Activated CD8-positive, alpha-beta T cell treated with anti-CD3 and anti-CD28 coated beads, Interleukin-2, amount 10 ng/mL, durations not matched to agents 7 days and 5 days (primary cell): Measurements from ENCODE around the gene ZNF831. TPM values are rescaled to one million over a fixed set of nuclear protein-coding genes. Genes with fewer than 3 reads are reported as not detected.

Experiments used
- ATAC-seq: fragments of 150-1000 bp; cut with Tn5 transposase; one replicate; pipeline ENCODE4 v1.10.0; 2021; ENCODE audit warnings: moderate library complexity
- CTCF ChIA-PET: fragments of 350-600 bp; sonication (Branson Sonifier 250); formaldehyde crosslinking; loops from one replicate; lab custom pipeline; 2021; ENCODE audit warnings: antibody characterized with exemption; lab: Charles Lee
- POLR2A ChIA-PET: fragments of 350-600 bp; sonication (Branson Sonifier 250); formaldehyde crosslinking; loops from one replicate; lab custom pipeline; 2021; ENCODE audit warnings: antibody characterized with exemption; lab: Charles Lee
- DNase-seq: peaks from one replicate; pipeline ENCODE4 v3.0.0-alpha.2; 2020
- H3K27ac Mint-ChIP-seq: one replicate; pipeline ENCODE4 v1.8.0; 2021; ENCODE audit warnings: mild to moderate bottlenecking, mixed read lengths
- H3K27me3 Mint-ChIP-seq: one replicate; pipeline ENCODE4 v1.8.0; 2021; ENCODE audit warnings: low read depth, mixed read lengths
- H3K36me3 Mint-ChIP-seq: one replicate; pipeline ENCODE4 v1.8.0; 2021; ENCODE audit warnings: low read depth, mixed read lengths
- H3K4me1 Mint-ChIP-seq: one replicate; pipeline ENCODE4 v1.8.0; 2021; ENCODE audit warnings: low read depth, mixed read lengths
- H3K4me3 Mint-ChIP-seq: one replicate; pipeline ENCODE4 v1.8.0; 2021; ENCODE audit warnings: mild to moderate bottlenecking, mixed read lengths
- H3K9me3 Mint-ChIP-seq: one replicate; pipeline ENCODE4 v1.8.0; 2022; ENCODE audit warnings: mixed read lengths; ENCODE audit not compliant: insufficient read depth
- total RNA-seq, 2 experiments: library from RNA; stranded (reverse); gene quantifications; one replicate each; pipeline ENCODE4 v1.2.3, GENCODE V29; 2021

Gene ZNF831
- total RNA-seq, 2 experiments from 2014 or later, result 8.6 to 9.2 TPM

- POLR2A ChIA-PET, result interaction anchor here (2.0 kb wide), 1 partner anchor 19 kb away, joined by 12 read pairs; no protein-coding TSS in a partner anchor
- no peak for ATAC-seq
- Mint-ChIP-seq H3K9me3 (no peaks in the 10 kb centered on the region), H3K27me3 (no peaks in the 10 kb centered on the region), H3K4me1 (peaks cover 50% of the 10 kb centered on the region), H3K27ac (no peak overlapping the region), H3K4me3 (no peak overlapping the region), H3K36me3 (peaks cover 2% of the 10 kb centered on the region)
- peak; percentile 40 for DNase-seq
- CTCF ChIA-PET, result interaction anchor here (1.1 to 2.9 kb wide), 2 partner anchors 17 to 66 kb away, joined by 6 to 13 read pairs; no protein-coding TSS in a partner anchor
Observed at GRCh38 chr20:59141818-59142581, 21.6 kb upstream of the ZNF831 start.

DNA sequence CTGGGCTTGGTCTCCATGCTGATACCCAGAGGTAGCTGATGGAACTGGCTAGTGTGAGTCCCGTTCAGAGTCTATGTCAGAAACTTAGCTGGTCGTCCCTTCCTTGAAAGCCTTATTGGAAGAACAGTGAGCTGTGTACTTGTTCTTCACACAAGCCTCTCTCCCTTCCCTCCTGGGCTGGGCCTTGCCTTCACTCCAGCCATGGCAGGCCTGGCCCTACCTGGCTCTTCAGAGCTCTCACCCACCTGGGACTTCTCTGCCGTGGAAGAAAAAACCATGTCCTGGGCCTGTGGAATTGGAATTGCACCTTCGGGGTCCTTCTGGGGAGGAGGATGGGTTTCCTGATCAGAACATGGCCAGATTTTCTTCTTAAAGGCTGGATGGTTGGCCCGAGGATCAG is 20.3 kb upstream of the ZNF831 start:
- Mint-ChIP-seq H3K27me3 (no peaks in the 10 kb centered on the region), H3K36me3 (peaks cover 10% of the 10 kb centered on the region), H3K4me1 (peaks cover 57% of the 10 kb centered on the region), H3K4me3 (no peak overlapping the region), H3K9me3 (no peaks in the 10 kb centered on the region), H3K27ac (no peak overlapping the region)
- ATAC-seq, result no peak
- POLR2A ChIA-PET, result interaction anchor here (1.0 to 2.0 kb wide), 2 partner anchors 16 to 20 kb away, joined by 3 to 12 read pairs; no protein-coding TSS in a partner anchor
- CTCF ChIA-PET, result interaction anchor here (0.9 to 2.9 kb wide), 6 partner anchors 16 to 65 kb away, joined by 3 to 13 read pairs (median 4); no protein-coding TSS in a partner anchor
- DNase-seq, result no peak

- Mint-ChIP-seq H3K36me3 (peaks cover 10% of the 10 kb centered on the region), H3K4me1 (peaks cover 65% of the 10 kb centered on the region), H3K27ac (peak overlapping the region; percentile 77), H3K27me3 (no peaks in the 10 kb centered on the region), H3K9me3 (no peaks in the 10 kb centered on the region), H3K4me3 (peak overlapping the region; percentile 75)
- ATAC-seq (peak; percentile 73), DNase-seq (peak; percentile 70)
- ChIA-PET POLR2A (interaction anchor here (1.9 kb wide), 1 partner anchor 20 kb away, joined by 6 read pairs; the partner anchor contains the start of gene ZNF831), CTCF (interaction anchor here (0.9 to 2.9 kb wide), 6 partner anchors 15 to 64 kb away, joined by 3 to 13 read pairs (median 4); no protein-coding TSS in a partner anchor)
Observed at GRCh38 chr20:59144179-59144830, 19.3 kb upstream of the ZNF831 start.

GRCh38 chr20:59144831-59145196 is 18.8 kb upstream of the ZNF831 start:
- Mint-ChIP-seq H3K36me3 (peaks cover 10% of the 10 kb centered on the region), H3K9me3 (no peaks in the 10 kb centered on the region), H3K27ac (peak overlapping the region; percentile 77), H3K4me1 (peaks cover 70% of the 10 kb centered on the region), H3K27me3 (no peaks in the 10 kb centered on the region), H3K4me3 (peak overlapping the region; percentile 75)
- CTCF ChIA-PET, result interaction anchor here (1.4 kb wide), 1 partner anchor 63 kb away, joined by 4 read pairs; no protein-coding TSS in a partner anchor
- ATAC-seq (no peak), DNase-seq (no peak)
- POLR2A ChIA-PET, result interaction anchor here (1.1 to 6.3 kb wide), 4 partner anchors 15 to 56 kb away, joined by 3 to 49 read pairs (median 6); partner anchors contain the start of gene ZNF831

DNA sequence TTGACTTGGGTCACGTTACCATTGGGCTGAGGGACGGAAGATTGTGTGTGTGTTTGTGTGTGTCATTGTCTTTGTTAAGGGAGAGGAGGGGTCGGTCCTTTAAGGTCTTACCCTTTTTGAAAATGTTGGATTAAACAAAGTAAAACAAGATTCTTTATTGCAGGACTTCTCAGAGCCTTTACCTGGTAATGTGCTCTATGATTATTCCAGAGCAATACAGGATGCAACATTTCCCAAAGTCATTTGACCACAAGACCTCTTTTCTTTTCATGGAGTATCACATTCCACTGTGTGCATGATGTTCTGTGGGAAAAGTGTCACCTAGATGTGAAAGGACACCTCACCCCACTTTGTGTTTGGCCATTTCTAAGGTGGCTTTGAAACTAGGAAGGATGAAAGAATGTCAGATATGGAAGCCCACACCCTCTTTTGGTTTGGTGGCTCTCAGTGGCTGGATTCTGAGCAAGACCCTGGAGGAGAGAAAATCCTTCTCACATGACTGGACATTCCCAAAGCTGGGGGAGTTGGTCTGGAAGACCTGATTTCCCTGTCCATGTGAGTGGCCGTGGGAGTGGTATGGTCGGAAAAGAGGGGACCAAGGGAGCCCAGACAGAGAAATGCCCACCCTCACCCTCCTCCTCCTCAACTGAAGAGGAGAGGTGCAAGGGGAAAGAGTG is 18.2 kb upstream of the ZNF831 start:
- ChIA-PET POLR2A (interaction anchor here (1.1 to 6.3 kb wide), 5 partner anchors 14 to 56 kb away, joined by 3 to 49 read pairs (median 6); partner anchors contain the start of gene ZNF831), CTCF (interaction anchor here (1.3 to 4.2 kb wide), 5 partner anchors 9 to 62 kb away, joined by 4 to 29 read pairs (median 13); no protein-coding TSS in a partner anchor)
- H3K4me1 Mint-ChIP-seq, result peaks cover 70% of the 10 kb centered on the region
- no peaks in the 10 kb centered on the region for H3K27me3 Mint-ChIP-seq
- no peaks in the 10 kb centered on the region for H3K9me3 Mint-ChIP-seq
- peak overlapping the region; percentile 75 for H3K4me3 Mint-ChIP-seq
- H3K27ac Mint-ChIP-seq, result peak overlapping the region; percentile 77
- ATAC-seq (no peak), DNase-seq (no peak)
- H3K36me3 Mint-ChIP-seq, result peaks cover 10% of the 10 kb centered on the region

DNA sequence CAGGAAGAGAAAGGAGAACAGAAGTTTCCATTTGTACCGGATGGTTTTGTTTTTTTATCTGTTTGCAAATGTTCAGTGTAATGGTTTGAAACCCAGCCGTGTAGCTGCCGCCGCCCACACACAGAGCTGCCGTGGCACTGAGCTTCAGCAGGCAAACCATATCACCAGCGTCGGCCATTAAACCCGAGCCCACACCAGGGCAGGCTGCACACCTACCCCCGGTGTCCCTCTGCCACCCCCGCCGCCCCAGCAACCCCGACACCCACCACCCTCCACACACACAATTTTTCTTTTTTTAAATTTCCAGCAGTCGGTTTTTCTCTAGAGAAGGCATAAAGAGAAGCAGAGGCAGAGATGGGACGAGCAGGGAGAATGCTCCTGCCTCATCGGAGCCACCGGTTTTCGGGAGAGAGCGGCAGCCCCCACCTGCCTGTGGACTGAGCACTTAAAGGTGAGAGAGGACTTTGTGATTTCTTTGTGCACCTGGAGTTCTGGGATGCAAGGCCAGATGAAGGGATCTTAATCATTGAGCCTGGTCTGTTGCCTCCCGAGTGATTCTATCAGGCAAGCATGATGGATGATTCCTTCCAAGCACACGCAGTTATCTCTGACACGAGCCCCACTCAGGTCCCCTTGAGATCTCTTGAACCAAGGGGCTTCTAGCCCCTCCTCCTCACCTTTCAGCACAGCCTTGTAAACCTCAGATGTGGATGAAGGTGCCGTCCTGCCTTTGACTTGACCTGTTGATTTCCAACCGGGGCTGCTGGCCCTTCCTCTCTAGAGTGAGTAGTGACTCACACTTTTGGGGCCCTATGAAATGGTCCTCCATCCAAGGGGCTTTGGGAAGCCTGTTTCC is 17.5 kb upstream of the ZNF831 start:
- Mint-ChIP-seq H3K9me3 (no peaks in the 10 kb centered on the region), H3K4me3 (peak overlapping the region; percentile 75), H3K27ac (peak overlapping the region; percentile 77), H3K4me1 (peaks cover 75% of the 10 kb centered on the region), H3K27me3 (no peaks in the 10 kb centered on the region), H3K36me3 (peaks cover 10% of the 10 kb centered on the region)
- CTCF ChIA-PET, result interaction anchor here (1.0 to 4.2 kb wide), 10 partner anchors 10 to 75 kb away, joined by 3 to 29 read pairs (median 8); no protein-coding TSS in a partner anchor
- POLR2A ChIA-PET, result interaction anchor here (1.1 to 6.3 kb wide), 6 partner anchors 14 to 57 kb away, joined by 3 to 49 read pairs (median 13); partner anchors contain the start of gene ZNF831
- ATAC-seq (peak; percentile 22), DNase-seq (peak; percentile 60)

DNA sequence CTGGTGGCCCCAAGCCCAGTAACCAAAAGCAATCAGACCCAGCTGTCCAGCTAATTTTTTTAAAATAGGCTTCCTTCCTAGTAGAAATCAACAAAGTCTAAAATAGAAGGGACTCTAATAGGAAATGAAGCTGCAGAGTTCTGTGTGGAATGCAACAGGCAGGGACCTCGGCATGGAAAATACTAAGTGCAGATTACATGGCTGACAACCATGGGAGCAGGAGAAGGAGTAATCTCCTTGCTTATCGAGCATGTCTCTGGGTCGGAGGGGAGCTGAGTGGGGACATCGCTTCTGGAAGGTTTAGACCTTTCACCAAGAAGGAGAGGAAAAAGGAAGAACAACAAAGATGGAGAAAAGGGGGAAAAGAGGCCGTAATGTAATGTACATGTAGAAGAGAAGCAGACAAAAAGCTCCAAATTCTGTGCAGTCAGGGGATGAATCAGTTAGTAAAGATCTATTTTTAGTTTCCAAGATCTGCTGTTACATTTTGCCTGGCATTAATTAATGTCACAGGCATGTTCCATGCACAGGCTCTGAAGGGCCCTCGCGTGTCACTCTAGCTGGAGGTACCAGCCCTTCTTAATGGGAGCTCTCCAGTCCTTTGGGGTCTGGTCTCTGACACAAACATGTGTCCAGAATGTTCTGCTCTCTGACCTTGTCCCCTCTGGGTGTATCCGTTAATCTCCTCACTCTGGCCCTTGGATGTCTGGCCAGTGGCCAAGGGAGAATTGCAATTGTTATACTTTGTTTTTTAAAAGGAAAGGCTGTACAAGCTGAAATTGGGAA is 16.6 kb upstream of the ZNF831 start:
- peak overlapping the region; percentile 75 for H3K4me3 Mint-ChIP-seq
- ChIA-PET CTCF (interaction anchor here (0.9 to 4.2 kb wide), 10 partner anchors 11 to 74 kb away, joined by 3 to 29 read pairs (median 8); no protein-coding TSS in a partner anchor), POLR2A (interaction anchor here (1.8 to 6.3 kb wide), 3 partner anchors 13 to 25 kb away, joined by 20 to 49 read pairs (median 31); partner anchors contain the start of gene ZNF831)
- H3K27me3 Mint-ChIP-seq, result no peaks in the 10 kb centered on the region
- peak overlapping the region; percentile 77 for H3K27ac Mint-ChIP-seq
- peaks cover 10% of the 10 kb centered on the region for H3K36me3 Mint-ChIP-seq
- peaks cover 84% of the 10 kb centered on the region for H3K4me1 Mint-ChIP-seq
- no peaks in the 10 kb centered on the region for H3K9me3 Mint-ChIP-seq
- ATAC-seq (no peak), DNase-seq (no peak)

DNA sequence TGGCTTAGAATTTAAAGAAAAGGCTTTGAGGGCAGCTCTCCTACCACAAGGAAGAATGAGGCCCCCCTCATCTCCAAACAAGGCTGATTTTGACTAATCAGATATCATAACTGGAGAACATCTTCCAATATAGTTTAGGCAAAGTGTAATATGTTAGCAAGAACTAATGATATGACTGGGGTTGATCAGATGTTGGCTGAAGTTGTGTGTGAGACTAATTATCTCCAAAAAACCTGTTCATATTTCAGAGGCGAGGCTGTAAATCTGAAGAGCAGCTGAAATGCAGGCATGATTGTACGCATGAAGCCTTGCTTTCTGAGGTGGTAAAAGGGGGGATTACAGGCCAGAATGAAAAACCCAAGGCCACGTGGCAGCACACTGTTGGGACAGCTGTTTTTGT is 16.0 kb upstream of the ZNF831 start:
- peak overlapping the region; percentile 69 for H3K27ac Mint-ChIP-seq
- no peak overlapping the region for H3K4me3 Mint-ChIP-seq
- H3K9me3 Mint-ChIP-seq, result no peaks in the 10 kb centered on the region
- peaks cover 90% of the 10 kb centered on the region for H3K4me1 Mint-ChIP-seq
- H3K27me3 Mint-ChIP-seq, result no peaks in the 10 kb centered on the region
- peaks cover 10% of the 10 kb centered on the region for H3K36me3 Mint-ChIP-seq
- ChIA-PET CTCF (interaction anchor here (0.9 to 4.2 kb wide), 10 partner anchors 11 to 74 kb away, joined by 3 to 29 read pairs (median 8); no protein-coding TSS in a partner anchor), POLR2A (interaction anchor here (1.8 to 6.3 kb wide), 3 partner anchors 12 to 26 kb away, joined by 20 to 49 read pairs (median 31); partner anchors contain the start of gene ZNF831)
- DNase-seq (no peak), ATAC-seq (no peak)

DNA sequence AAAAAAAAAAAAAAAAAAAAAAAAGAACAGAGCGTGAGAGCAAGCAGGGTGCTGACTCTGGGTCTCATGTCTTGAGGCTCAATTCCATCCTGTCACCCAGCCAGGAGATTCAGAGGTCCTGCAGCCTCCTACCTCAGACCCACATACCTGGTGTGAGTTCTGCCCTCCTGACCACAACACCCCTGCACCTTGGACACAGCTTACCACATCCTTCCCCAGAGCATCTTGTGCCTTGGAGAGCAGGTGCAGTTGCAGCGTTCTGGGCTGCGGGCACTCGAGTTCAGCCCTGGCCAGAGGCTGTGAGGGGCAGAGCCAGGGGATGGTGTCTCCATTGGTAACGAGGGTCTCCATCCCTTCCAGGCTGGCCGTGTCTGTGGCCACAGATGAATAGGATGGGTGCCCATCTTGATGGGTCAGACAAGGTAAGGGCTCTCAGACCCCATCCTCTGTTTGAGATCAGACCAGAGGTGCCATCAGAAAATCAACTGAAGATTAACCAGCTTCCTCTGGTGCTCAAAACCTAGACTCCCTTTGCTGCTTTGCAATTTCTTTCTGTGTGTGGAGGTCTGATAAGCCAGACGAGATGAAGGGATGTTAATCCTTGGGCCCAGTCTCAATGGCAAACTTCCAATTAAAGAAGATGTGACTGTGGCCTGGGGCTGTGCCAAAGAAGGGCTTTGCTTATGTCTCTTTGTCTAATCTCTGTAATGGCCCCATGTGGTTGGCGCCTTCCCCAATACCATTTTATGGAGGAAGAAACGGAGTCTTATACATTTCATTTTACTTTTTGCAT is 14.7 kb upstream of the ZNF831 start:
- Mint-ChIP-seq H3K27me3 (no peaks in the 10 kb centered on the region), H3K4me3 (peak overlapping the region; percentile 5), H3K27ac (peak overlapping the region; percentile 93), H3K9me3 (no peaks in the 10 kb centered on the region), H3K4me1 (peaks cover 89% of the 10 kb centered on the region), H3K36me3 (peaks cover 10% of the 10 kb centered on the region)
- ChIA-PET CTCF (interaction anchor here (3.1 to 4.2 kb wide), 2 partner anchors 26 to 61 kb away, joined by 18 to 29 read pairs; no protein-coding TSS in a partner anchor), POLR2A (interaction anchor here (1.3 to 6.3 kb wide), 3 partner anchors 11 to 37 kb away, joined by 4 to 49 read pairs (median 30); partner anchors contain the start of gene ZNF831)
- DNase-seq (peak; percentile 64), ATAC-seq (peak; percentile 17)
